HG03045 (cell line): ENCODE measurements around the gene RBM19.

Experiments used
- ATAC-seq: cut with Tn5 transposase; IDR thresholded peaks from one replicate; pipeline ENCODE4 v1.9.1; 2021; ENCODE audit warnings: mild to moderate bottlenecking, moderate library complexity; ENCODE audit not compliant: unreplicated experiment

RBM19 gene

DNA sequence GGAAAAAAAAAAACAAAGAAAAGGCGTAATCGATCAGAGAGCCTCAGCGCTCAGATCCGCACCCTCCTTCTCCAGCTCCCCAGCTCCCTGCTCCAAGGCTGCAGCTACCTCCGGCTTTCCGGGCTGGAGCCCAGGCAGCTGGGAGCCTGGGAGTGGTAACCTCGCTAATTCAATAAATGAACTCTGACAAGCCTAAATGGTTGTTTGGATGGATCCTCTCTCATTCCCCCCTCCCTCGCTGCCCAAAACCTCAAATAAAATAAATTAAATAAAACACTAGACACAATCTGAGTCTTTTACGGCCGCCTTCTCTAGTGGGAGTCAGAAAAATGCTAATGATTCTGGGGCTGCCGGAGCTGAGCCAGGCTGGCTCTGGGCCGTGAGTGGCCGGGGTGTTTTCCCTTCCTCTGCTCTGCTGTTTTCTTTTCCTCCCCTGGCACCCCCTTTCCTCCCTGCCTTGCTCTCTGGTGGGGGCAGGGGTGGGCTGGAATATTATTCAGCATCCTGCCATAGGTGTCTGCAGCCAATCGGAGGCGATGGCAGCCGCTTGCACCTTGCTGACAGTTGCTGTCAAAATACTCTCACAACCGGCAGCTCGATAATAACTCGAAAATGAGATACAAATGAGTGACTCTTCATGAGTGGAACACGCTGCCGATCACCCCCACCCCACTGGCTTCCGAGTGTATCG is 76.1 kb downstream of the RBM19 start:
- ATAC-seq, result no peak

DNA sequence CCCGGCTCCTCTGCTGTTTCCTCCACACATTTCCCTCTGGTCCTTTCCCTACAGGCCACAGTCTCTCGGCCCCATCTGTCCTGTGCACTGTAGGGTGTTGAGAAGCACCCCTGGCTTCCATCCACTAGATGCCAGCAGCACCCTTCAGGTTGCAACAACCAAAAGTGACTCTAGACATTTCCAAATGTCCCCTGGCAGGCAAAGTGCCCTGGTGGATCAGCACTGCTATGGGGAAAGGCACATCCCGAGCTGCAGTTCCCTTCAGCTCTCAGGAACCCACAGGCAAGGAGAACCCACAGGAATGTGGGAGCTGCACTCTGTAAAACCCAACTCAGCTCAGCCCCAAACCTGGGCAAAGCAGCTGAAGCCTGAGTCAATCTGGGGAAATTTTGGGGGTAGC is 77.0 kb downstream of the RBM19 start:
- ATAC-seq, result no peak

DNA sequence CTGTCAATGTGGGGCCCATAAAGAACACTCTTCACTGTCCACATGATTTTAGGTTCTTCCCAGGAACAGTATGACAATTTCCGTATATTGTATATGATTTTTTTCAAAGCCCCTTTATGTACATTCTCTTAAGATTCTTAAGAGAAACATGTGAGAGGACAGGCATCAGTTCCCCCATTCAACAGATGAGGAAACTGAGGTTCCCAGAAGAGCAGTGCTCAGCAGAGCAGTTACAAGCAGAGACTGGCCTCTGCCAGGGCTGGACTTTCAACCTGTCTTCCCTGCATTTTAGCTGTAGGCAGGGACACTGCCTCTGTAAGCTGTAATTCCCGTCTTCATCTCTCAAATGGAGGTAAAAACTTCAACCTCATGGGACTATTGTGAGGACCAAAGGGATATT is 77.7 kb downstream of the RBM19 start:
- no peak for ATAC-seq

DNA sequence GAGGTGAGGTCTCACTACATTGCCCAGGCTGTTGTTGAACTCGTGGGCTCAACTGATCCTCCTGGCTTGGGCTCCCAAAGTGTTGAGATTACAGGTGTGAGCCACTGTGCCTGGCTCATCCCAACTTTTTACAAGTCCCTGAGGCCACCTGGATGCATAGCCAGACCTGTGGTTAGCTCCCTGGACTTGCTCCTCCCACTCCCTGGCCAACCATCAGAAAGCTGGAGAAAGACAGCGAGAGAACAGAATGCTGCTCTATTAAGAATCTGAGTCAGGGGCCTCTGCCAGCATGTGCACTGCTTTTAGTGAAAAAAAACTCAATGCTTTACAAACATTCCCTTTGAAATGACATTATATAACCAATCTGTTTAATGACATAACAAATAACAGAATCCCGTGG is 78.2 kb downstream of the RBM19 start:
- no peak for ATAC-seq

DNA sequence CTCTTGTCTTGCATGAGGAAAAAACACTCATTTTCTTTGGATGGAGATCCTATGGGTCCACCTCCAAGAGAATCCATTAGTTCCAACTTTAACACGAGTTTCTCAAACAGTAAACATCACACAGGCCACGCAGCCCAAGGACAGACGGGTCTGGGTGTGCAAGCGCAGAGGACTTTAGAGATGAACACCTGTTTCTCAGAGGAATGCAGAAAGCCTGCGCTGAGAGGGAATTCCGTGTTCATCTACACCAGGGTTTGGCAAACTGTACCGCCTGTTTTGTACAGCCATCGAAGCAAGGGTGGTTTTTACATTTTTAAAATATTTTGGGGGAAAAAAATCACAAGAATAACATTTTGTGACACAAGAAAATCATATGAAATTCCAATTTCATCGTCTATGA is 79.4 kb downstream of the RBM19 start:
- ATAC-seq, result no peak

DNA sequence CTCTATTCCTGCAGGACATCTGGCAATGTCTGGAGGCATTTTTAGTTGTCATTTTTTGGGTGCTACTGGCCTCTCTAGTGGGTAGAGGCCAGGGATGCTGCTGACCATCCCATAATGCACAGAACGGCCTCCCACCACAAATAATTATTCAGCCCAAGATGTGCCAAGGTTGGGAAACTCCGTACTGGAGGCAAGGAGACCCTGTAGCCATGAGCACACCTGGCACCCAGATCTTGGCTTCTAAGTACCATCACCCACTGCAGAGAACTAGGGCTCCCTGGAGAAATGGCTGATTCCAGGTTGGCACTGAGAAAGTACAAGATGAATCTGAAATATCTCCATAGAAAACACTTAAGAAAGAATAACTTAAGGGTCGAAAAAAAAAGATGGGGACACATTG is 81.7 kb downstream of the RBM19 start:
- no peak for ATAC-seq

DNA sequence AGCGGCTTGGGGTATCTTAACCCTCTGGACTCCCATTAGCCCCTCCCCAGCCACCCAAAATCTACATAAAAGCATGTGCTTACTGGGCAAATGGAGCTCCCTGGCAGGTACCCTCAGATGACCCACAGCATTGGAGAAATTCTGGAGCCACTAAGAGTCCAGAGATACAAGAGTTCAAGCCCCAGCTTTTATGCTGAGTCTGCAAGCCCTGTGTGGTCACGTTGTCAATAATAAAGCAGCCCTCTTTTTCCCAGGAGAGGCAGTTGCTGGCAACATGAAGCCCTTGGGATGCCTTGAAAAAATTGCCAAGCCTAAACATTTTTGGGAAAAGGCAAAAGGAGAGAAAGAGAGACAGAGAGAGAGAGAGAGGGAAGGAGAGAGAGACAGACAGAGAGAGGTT is 83.4 kb downstream of the RBM19 start:
- no peak for ATAC-seq

DNA sequence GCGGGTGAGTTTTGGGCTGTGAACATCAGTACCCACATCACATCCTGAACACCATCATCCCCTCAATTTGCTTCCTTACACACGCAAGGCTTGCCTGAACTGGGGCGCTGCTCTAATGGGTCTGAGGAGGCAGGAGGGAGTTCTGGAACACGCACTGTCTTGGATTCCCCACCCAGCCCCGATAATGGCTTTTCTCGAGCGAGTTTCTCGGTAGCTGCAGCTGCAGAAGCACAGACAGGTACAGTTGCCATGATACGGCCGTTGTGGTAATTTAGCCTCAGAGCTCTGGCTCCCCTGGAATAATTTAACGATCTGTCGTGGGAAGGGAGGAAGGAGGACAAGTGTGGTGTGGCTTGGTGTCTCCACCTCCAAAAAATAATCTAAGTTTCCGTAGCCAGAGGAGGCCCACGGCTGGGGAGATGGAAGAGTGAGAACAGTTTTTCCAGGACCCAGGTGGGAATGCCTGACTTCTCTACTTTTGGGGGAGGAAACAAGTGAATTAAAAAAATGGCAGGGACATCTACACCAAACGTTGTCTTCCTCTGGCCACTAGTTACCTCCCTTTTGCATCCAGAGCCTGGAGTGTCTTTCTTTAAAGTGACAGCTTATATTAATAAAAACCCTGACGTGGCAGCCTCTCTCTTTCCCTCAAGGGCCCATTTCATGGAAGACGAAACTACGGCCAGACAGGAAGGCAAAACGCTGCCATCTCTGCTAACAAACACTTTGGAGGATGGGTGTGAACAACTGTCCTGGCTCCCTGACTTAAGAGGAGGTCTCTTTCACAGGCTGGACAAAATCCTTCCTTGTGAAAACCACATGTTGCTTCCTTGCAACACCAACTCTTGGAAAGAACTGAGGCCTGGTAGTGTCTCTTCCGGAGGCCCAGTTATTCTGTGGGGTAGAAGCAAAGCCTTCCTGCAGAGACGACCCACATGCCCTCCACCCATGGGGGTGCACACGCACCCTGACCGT is 84.8 kb downstream of the RBM19 start:
- ATAC-seq, result no peak

DNA sequence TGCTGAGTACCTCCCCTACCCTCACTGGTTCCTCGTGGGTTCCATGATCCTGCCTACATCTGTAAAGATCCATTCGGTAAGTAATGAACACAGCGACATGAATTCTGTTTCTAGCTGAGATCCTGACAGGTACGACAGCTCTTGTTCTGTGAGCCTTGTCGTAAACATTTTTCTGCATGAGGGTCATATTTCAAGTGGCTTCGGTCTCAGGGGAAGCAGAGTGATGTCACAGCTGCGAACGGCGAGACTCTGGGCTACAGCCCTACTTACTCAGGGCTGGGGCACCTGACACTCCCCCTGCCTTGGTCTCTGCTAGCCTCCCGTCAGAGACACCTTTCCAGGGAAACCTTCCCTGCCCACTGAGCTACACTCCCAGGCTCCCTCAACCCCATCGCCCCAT is 85.8 kb downstream of the RBM19 start:
- ATAC-seq, result no peak

DNA sequence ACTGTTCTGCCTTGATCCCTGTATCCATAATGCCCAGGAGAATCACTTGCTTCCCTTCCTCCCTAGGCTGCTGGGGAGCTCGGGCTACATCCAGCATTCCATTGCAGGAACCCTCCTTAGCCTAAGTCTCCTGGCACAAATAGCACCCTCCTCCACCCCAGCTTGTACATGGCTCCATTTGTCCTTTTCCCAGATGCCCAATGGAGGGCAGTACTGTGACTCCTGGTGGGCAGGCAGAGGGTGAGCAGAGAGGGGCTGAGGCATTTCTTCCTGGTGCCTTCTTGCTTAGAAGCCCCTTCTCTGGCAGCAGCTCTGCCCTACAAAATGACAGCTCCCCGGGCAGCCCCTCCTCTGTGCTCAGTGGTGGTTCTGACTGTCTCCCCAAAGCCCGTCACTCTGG is 86.5 kb downstream of the RBM19 start:
- no peak for ATAC-seq

DNA sequence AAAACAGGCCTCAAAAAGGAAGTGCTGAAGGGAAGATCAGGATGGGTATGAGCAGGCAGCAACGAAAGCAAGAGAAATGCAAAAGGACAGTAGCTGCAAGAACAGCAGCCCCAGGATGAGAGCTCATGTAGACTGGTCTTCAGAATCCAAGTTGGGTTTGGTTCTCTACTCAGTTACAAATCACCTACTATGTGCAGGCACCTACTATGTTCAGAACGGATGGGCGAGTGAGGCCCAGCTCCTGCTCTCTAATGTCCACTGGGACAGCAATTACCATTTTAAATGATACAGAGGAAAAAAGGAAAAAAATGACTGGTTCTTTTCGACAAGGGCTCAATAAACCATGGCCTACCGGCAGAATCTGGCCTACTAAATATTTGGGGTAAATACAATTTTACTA is 88.5 kb downstream of the RBM19 start:
- no peak for ATAC-seq

DNA sequence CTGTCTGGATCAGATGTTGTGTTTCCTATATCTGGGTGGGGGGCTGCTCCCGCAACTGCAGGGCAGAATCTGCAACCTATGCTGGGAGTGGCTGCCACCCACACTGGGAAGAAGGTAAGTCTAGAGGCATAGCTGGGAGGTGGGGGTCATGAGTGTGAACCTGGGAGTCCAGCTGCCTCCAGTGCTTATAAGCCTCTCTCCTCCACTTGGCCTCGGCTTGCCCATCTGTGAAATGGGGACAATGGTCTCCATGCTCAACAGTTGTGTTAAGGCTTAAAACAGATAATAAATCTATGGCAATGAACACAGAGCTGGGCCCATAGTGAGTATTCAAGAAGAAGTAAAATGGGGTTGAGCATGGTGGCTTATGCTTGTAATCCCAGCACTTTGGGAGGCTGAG is 90.0 kb downstream of the RBM19 start:
- ATAC-seq, result no peak

DNA sequence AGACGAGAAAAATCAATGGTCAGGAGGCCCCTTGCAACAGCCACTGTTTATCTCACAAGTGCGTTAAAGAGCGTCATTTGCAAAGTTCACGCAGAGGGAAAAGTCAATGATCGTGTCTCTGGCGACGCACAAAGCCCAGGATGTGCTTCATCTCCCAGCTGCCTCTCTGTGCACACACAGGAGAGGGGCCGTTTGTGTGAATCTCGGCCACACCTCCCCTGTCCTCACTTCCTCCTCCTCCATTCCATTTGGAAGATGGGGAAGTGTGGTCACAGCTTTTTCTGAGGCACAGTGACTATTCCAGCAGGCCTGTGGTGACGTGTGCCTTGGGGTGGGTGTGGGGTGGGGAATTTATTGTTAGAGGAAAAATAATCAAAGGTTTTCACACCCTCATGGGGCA is 90.4 kb downstream of the RBM19 start:
- ATAC-seq, result no peak

DNA sequence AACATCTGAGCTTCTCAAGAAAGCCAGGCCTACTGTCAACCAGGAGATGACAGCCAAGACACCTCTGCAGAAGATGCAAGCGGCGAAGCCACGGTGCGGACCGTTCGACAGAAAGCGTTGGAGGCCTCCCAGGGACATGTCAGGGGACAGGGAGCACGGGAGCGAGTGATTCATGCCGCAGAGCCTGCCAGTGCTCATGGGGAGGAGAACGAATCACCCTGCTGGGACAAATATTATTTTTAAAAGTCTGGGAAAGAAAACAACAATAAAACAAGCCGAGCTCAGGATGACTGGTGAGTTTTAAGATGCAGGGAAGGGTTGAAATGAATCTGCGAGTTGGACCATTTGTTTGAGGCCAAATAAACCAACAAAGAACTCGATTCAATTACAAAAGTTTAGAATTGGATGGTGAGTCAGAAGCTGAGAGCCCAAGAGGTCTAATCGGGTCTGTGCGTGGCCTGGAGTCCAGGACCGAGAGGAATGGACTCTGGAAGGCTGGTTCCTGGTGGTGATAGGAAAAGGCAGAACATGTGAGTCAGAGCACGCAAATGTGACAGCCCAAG is 91.0 kb downstream of the RBM19 start:
- no peak for ATAC-seq

DNA sequence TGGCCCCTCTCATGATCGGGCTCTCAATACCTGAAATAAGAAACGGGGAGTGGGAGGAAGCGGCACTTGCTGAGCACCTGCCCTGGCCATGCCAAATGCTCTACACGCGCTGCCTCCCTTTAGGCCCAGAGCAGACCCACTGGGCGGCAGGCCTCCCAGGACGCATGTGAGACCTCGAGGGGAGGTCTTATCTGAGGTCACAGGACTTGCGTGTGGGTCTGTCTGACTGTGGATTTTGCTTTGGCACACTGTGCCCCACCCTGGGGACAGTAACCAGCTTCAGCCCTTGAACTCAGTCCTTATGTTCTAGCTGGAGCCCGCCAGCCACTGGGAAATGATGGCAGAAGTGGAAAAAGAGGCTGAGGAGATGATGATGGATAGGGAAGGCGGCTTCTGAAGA is 91.8 kb downstream of the RBM19 start:
- no peak for ATAC-seq

DNA sequence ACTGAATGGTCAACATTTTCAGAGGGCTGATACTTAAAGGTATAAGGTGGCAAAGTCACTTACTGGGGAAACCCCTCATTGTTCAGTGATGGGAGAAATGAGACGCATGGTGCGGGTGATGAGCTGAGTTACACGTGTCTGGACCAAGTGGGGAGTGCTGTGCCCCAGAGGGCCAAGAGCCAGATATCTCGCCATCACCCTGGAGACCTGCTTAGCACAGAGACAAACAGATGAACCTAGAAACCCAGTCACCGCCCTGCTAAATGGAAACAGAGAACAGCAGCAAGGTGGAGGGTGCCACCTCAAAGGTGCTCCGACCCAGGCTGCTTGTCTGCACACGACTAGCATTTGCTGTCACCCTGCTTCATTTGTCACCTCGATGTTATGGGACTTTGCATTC is 92.4 kb downstream of the RBM19 start:
- no peak for ATAC-seq

DNA sequence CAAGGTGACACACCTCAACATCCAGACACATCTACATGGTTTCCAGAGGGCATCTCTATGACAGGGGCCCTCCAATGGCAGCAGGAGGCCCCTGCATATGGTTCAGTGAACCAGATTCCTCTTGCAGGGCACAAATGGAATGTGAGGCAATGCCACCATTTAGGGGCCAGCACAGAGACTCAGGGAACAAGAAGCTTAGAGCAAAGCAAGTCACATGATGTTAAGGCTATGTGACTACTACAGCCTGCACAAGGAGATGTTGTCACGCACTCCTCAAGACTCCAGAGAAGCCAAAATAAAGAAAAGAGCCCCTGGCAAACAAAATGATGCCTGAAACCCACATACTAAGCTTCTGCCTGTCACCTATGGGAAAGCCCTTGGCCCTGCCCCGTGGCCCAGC is 95.2 kb downstream of the RBM19 start:
- no peak for ATAC-seq

DNA sequence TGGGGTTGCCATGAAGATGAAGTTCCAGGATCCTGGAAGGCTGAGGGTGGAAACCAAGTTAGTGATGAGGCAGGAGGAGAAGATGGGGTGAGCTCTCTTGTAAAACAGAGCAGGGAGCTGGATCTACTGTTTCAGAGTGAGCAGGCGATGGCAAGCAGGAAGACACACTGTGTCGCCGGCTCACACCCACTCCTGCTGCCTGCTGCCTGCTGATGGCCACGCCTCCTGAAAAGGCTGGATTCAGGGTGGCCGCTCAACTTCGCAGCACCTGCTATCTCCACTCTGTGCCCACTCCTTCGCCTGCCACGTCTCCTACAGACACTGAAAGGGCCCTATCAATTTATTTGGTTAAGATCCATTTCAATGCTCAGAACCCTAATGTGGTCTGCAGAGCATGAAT is 96.1 kb downstream of the RBM19 start:
- no peak for ATAC-seq

DNA sequence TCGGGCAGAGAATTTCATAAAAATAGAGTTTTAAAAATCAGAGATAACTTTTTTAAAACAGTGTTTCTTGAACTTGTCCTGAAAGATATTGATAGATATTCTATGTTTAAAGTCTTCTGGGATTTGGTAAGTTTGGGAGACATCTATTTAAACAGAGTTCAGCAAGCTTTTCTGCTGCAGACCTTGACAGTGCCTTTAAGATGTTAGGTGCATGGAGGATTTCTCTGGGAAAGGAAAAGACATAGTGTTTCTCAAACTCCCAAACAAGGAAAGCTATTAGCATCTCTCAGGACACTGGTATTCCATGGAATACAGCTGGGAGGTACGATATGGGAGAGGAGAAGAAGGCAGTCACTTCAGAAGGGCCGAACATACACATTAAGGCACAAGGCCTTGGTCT is 97.8 kb downstream of the RBM19 start:
- ATAC-seq, result no peak

DNA sequence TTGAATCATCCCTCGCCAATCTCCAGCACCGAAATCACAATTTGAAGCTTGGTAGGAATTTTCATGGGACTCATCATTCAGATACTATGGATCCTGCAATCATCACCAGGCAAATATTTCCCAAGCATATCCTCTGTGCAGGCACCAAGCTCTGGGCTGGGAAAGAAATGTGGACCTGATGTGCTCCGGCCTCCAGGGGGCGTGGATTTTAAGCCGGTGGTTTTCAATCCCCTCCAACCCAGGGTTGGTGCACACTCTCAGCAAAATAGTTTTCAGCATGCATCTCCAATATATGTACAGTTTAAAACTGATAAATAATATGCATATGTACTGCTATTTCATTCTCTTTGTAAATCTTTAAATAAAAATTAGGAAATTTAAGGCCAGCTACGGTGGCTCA is 98.9 kb downstream of the RBM19 start:
- no peak for ATAC-seq

DNA sequence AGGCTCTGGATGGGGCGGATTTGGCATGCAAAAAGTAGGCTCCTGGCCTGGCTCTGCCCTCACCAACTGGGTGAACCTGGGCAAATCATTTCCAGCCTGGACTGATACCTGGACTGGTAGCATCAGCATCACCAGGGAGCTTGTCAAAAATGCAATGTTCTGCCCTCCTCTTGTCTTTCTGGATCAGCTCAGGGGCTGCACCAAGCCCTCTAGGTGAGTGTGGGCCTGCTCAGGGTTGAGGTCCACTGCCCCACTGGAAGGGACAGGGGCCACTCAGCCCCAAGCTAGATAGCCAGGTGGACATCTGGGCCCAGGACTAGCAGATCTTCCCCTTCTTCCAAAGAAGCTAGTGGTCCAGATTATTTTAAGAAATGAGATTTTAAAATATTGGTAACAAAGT is 99.6 kb downstream of the RBM19 start:
- no peak for ATAC-seq

DNA sequence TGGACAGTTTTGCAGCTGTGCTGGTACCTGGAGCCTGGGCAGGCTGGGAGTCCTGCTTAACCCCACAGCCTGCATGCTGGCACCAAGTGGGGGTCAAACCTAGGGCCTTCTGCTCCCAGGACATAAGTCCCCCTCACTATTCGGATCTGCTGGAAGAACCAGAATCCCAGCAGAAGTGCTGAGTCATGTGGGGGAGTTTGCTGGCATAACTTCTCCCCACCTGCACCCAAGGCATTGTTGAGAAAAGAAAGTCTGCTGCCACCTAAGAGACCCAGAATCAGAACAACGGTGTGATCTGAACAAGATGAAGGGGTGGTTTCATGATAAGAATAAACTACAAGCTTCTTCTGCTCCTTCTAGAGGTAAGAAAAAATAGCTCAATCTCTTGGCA is 102.7 kb downstream of the RBM19 start:
- ATAC-seq, result no peak
